HEK293 (cell line): ENCODE data around the gene MEGF6.

Experiments used
- GFI1B ChIP-seq: fragments of 450-650 bp; formaldehyde crosslinking; IDR thresholded peaks from 2 replicates; pipeline ENCODE4 v1.5.1; 2016; ENCODE audit warnings: missing biosample characterization, missing genetic modification characterization
- GLIS1 ChIP-seq: fragments of 450-650 bp; formaldehyde crosslinking; IDR thresholded peaks from 2 replicates; pipeline ENCODE4 v1.5.1; 2016; ENCODE audit warnings: missing biosample characterization, missing genetic modification characterization
- KLF10 ChIP-seq: fragments of 450-650 bp; IDR thresholded peaks from 2 replicates; pipeline ENCODE4 v1.5.1; 2018; ENCODE audit warnings: missing biosample characterization, mild to moderate bottlenecking, missing genetic modification characterization
- KLF16 ChIP-seq: fragments of 450-650 bp; formaldehyde crosslinking; IDR thresholded peaks from 2 replicates; pipeline ENCODE4 v1.5.1; 2017; ENCODE audit warnings: missing biosample characterization, missing genetic modification characterization
- KLF7 ChIP-seq: fragments of 450-650 bp; formaldehyde crosslinking; IDR thresholded peaks from 2 replicates; pipeline ENCODE4 v1.5.1; 2016; ENCODE audit warnings: missing biosample characterization, missing genetic modification characterization, borderline replicate concordance
- PRDM1 ChIP-seq: fragments of 450-650 bp; formaldehyde crosslinking; IDR thresholded peaks from 2 replicates; pipeline ENCODE4; 2016; ENCODE audit warnings: missing biosample characterization, missing genetic modification characterization
- SETDB1 ChIP-seq: IDR thresholded peaks from one replicate; pipeline ENCODE4 v1.6.1; 2017; ENCODE audit warnings: mild to moderate bottlenecking, low read length, moderate library complexity, mixed read lengths; ENCODE audit not compliant: insufficient read length
- SP3 ChIP-seq: fragments of 450-650 bp; formaldehyde crosslinking; IDR thresholded peaks from 2 replicates; pipeline ENCODE4 v1.5.1; 2016; ENCODE audit warnings: missing biosample characterization, missing genetic modification characterization
- ZBTB1 ChIP-seq: fragments of 450-650 bp; formaldehyde crosslinking; IDR thresholded peaks from 2 replicates; pipeline ENCODE4 v1.5.1; 2016; ENCODE audit warnings: missing biosample characterization, missing genetic modification characterization
- ZBTB8A ChIP-seq: fragments of 450-650 bp; formaldehyde crosslinking; IDR thresholded peaks from 2 replicates; pipeline ENCODE4 v1.5.1; 2016; ENCODE audit warnings: missing biosample characterization, missing genetic modification characterization
- ZFHX2 ChIP-seq: fragments of 450-650 bp; formaldehyde crosslinking; conservative IDR thresholded peaks from 2 replicates; pipeline ENCODE4 v1.5.1; 2016; ENCODE audit warnings: missing biosample characterization, missing genetic modification characterization
- ZFP37 ChIP-seq: fragments of 450-650 bp; formaldehyde crosslinking; IDR thresholded peaks from 2 replicates; pipeline ENCODE4 v1.5.1; 2016; ENCODE audit warnings: missing biosample characterization, missing genetic modification characterization
- ZFP69B ChIP-seq: fragments of 450-650 bp; formaldehyde crosslinking; IDR thresholded peaks from 2 replicates; pipeline ENCODE4 v1.5.1; 2016; ENCODE audit warnings: missing biosample characterization, missing genetic modification characterization
- ZIC2 ChIP-seq: fragments of 450-650 bp; formaldehyde crosslinking; IDR thresholded peaks from 2 replicates; pipeline ENCODE4 v1.5.1; 2016; ENCODE audit warnings: missing biosample characterization, missing genetic modification characterization
- ZNF121 ChIP-seq: fragments of 450-650 bp; formaldehyde crosslinking; IDR thresholded peaks from 2 replicates; pipeline ENCODE4 v1.5.1; 2016; ENCODE audit warnings: missing biosample characterization, missing genetic modification characterization
- ZNF157 ChIP-seq: fragments of 450-650 bp; formaldehyde crosslinking; IDR thresholded peaks from 2 replicates; pipeline ENCODE4 v1.5.1; 2016; ENCODE audit warnings: missing biosample characterization, missing genetic modification characterization
- ZNF169 ChIP-seq: fragments of 450-650 bp; formaldehyde crosslinking; IDR thresholded peaks from 2 replicates; pipeline ENCODE4 v1.5.1; 2016; ENCODE audit warnings: missing biosample characterization, missing genetic modification characterization
- ZNF302 ChIP-seq: fragments of 450-650 bp; formaldehyde crosslinking; IDR thresholded peaks from 2 replicates; pipeline ENCODE4 v1.5.1; 2016; ENCODE audit warnings: missing biosample characterization, missing genetic modification characterization, low read depth
- ZNF311 ChIP-seq: fragments of 450-650 bp; formaldehyde crosslinking; IDR thresholded peaks from 2 replicates; pipeline ENCODE4 v1.5.1; 2017; ENCODE audit warnings: missing biosample characterization, missing genetic modification characterization, borderline replicate concordance
- ZNF354C ChIP-seq: fragments of 450-650 bp; formaldehyde crosslinking; IDR thresholded peaks from 2 replicates; pipeline ENCODE4 v1.5.1; 2016; ENCODE audit warnings: missing biosample characterization, missing genetic modification characterization, low read depth, borderline replicate concordance
- ZNF37A ChIP-seq: fragments of 450-650 bp; IDR thresholded peaks from 2 replicates; pipeline ENCODE4 v1.5.1; 2018; ENCODE audit warnings: missing biosample characterization, missing genetic modification characterization
- ZNF48 ChIP-seq: fragments of 450-650 bp; formaldehyde crosslinking; IDR thresholded peaks from 2 replicates; pipeline ENCODE4 v1.5.1; 2016; ENCODE audit warnings: missing biosample characterization, missing genetic modification characterization
- ZNF544 ChIP-seq: fragments of 450-650 bp; formaldehyde crosslinking; IDR thresholded peaks from 2 replicates; pipeline ENCODE4 v1.5.0; 2017; ENCODE audit warnings: missing biosample characterization, missing genetic modification characterization
- ZNF555 ChIP-seq: fragments of 450-650 bp; formaldehyde crosslinking; conservative IDR thresholded peaks from 2 replicates; pipeline ENCODE4 v1.5.1; 2017; ENCODE audit warnings: missing biosample characterization, mild to moderate bottlenecking, missing genetic modification characterization, inconsistent platforms
- ZNF747 ChIP-seq: fragments of 450-650 bp; formaldehyde crosslinking; IDR thresholded peaks from 2 replicates; pipeline ENCODE4 v1.5.1; 2016; ENCODE audit warnings: missing biosample characterization, missing genetic modification characterization
- ZNF830 ChIP-seq: fragments of 450-650 bp; IDR thresholded peaks from 2 replicates; pipeline ENCODE4 v1.5.0; 2018; ENCODE audit warnings: missing biosample characterization, missing genetic modification characterization, low read depth, mild to moderate bottlenecking, moderate library complexity
- TF ChIP-seq, protein P1 (sequence below): fragments of 450-650 bp; formaldehyde crosslinking; IDR thresholded peaks from 2 replicates; pipeline ENCODE4 v1.5.1; 2016; ENCODE audit warnings: missing biosample characterization, missing genetic modification characterization, borderline replicate concordance
- TF ChIP-seq, protein P2 (sequence below): fragments of 450-650 bp; formaldehyde crosslinking; IDR thresholded peaks from 2 replicates; pipeline ENCODE4 v1.5.1; 2016; ENCODE audit warnings: missing biosample characterization, missing genetic modification characterization
- TF ChIP-seq, protein P3 (sequence below): fragments of 450-650 bp; formaldehyde crosslinking; conservative IDR thresholded peaks from 2 replicates; pipeline ENCODE4 v1.5.1; 2016; ENCODE audit warnings: low read depth, missing biosample characterization, missing genetic modification characterization
- TF ChIP-seq, protein P4 (sequence below): fragments of 450-650 bp; formaldehyde crosslinking; IDR thresholded peaks from 2 replicates; pipeline ENCODE4 v1.5.1; 2016; ENCODE audit warnings: missing biosample characterization, missing genetic modification characterization

The MEGF6 gene

DNA sequence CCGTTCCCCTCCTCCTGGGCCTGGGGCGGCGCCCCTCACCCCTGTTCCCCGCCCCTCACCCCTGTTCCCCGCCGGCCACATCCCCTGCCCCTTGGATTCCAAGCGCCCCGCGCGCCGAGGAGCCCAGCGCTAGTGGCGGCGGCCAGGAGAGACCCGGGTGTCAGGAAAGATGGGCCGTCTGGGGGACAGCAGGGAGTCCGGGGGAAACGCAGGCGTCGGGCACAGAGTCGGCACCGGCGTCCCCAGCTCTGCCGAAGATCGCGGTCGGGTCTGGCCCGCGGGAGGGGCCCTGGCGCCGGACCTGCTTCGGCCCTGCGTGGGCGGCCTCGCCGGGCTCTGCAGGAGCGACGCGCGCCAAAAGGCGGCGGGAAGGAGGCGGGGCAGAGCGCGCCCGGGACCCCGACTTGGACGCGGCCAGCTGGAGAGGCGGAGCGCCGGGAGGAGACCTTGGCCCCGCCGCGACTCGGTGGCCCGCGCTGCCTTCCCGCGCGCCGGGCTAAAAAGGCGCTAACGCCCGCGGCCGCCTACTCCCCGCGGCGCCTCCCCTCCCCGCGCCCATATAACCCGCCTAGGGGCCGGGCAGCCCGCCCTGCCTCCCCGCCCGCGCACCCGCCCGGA is 40.7 kb upstream of the MEGF6 start, which contains the start of gene TP73 (continued):
- TF ChIP-seq, protein P1, sequence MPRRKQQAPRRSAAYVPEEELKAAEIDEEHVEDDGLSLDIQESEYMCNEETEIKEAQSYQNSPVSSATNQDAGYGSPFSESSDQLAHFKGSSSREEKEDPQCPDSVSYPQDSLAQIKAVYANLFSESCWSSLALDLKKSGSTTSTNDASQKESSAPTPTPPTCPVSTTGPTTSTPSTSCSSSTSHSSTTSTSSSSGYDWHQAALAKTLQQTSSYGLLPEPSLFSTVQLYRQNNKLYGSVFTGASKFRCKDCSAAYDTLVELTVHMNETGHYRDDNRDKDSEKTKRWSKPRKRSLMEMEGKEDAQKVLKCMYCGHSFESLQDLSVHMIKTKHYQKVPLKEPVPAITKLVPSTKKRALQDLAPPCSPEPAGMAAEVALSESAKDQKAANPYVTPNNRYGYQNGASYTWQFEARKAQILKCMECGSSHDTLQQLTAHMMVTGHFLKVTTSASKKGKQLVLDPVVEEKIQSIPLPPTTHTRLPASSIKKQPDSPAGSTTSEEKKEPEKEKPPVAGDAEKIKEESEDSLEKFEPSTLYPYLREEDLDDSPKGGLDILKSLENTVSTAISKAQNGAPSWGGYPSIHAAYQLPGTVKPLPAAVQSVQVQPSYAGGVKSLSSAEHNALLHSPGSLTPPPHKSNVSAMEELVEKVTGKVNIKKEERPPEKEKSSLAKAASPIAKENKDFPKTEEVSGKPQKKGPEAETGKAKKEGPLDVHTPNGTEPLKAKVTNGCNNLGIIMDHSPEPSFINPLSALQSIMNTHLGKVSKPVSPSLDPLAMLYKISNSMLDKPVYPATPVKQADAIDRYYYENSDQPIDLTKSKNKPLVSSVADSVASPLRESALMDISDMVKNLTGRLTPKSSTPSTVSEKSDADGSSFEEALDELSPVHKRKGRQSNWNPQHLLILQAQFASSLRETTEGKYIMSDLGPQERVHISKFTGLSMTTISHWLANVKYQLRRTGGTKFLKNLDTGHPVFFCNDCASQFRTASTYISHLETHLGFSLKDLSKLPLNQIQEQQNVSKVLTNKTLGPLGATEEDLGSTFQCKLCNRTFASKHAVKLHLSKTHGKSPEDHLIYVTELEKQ: no peak
- TF ChIP-seq ZNF354C: no peak
- no peak for TF ChIP-seq PRDM1
- no peak for TF ChIP-seq ZBTB1
- no peak for TF ChIP-seq ZFP37 (tag by site-specific recombination)
- TF ChIP-seq SP3: peak; percentile 34
- TF ChIP-seq SETDB1: no peak
- TF ChIP-seq GFI1B: no peak
- no peak for TF ChIP-seq KLF16 (tag by site-specific recombination)
- TF ChIP-seq, protein P2, sequence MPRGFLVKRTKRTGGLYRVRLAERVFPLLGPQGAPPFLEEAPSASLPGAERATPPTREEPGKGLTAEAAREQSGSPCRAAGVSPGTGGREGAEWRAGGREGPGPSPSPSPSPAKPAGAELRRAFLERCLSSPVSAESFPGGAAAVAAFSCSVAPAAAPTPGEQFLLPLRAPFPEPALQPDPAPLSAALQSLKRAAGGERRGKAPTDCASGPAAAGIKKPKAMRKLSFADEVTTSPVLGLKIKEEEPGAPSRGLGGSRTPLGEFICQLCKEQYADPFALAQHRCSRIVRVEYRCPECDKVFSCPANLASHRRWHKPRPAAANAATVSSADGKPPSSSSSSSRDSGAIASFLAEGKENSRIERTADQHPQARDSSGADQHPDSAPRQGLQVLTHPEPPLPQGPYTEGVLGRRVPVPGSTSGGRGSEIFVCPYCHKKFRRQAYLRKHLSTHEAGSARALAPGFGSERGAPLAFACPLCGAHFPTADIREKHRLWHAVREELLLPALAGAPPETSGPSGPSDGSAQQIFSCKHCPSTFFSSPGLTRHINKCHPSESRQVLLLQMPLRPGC: no peak
- TF ChIP-seq ZNF157 (tag by site-specific recombination): no peak
- TF ChIP-seq ZBTB8A (tag by site-specific recombination): peak; percentile 96
- TF ChIP-seq ZNF544 (tag by site-specific recombination): no peak
- TF ChIP-seq ZNF830 (tag by site-specific recombination): no peak
- no peak for TF ChIP-seq ZNF747 (tag by site-specific recombination)
- TF ChIP-seq GLIS1 (tag by site-specific recombination): peak; percentile 28; the same call in 1 of the 2 replicates
- peak; percentile 84 for TF ChIP-seq ZFHX2
- TF ChIP-seq ZFP69B (tag by site-specific recombination): no peak
- TF ChIP-seq ZNF48 (tag by site-specific recombination): no peak
- peak; percentile 30; the same call in 1 of the 2 replicates for TF ChIP-seq ZIC2 (tag by site-specific recombination)
- 0 out of 2 replicates have a peak, but pooled peaks have one; percentile 23 for TF ChIP-seq ZNF37A (tag by site-specific recombination)
- TF ChIP-seq ZNF302 (tag by site-specific recombination): no peak
- TF ChIP-seq ZNF555 (tag by site-specific recombination): no peak
- TF ChIP-seq ZNF311 (tag by site-specific recombination): no peak
- TF ChIP-seq ZNF169 (tag by site-specific recombination): no peak
- TF ChIP-seq KLF7 (tag by site-specific recombination): no peak
- TF ChIP-seq, protein P3, sequence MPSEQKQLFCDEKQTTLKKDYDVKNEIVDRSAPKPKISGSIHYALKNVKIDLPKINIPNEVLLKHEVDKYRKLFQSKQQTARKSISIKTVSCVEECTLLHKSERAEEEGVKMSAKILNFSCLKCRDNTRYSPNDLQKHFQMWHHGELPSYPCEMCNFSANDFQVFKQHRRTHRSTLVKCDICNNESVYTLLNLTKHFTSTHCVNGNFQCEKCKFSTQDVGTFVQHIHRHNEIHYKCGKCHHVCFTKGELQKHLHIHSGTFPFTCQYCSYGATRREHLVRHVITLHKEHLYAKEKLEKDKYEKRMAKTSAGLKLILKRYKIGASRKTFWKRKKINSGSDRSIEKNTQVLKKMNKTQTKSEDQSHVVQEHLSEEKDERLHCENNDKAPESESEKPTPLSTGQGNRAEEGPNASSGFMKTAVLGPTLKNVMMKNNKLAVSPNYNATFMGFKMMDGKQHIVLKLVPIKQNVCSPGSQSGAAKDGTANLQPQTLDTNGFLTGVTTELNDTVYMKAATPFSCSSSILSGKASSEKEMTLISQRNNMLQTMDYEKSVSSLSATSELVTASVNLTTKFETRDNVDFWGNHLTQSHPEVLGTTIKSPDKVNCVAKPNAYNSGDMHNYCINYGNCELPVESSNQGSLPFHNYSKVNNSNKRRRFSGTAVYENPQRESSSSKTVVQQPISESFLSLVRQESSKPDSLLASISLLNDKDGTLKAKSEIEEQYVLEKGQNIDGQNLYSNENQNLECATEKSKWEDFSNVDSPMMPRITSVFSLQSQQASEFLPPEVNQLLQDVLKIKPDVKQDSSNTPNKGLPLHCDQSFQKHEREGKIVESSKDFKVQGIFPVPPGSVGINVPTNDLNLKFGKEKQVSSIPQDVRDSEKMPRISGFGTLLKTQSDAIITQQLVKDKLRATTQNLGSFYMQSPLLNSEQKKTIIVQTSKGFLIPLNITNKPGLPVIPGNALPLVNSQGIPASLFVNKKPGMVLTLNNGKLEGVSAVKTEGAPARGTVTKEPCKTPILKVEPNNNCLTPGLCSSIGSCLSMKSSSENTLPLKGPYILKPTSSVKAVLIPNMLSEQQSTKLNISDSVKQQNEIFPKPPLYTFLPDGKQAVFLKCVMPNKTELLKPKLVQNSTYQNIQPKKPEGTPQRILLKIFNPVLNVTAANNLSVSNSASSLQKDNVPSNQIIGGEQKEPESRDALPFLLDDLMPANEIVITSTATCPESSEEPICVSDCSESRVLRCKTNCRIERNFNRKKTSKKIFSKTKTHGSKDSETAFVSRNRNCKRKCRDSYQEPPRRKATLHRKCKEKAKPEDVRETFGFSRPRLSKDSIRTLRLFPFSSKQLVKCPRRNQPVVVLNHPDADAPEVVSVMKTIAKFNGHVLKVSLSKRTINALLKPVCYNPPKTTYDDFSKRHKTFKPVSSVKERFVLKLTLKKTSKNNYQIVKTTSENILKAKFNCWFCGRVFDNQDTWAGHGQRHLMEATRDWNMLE (tag by site-specific recombination): no peak
- peak; percentile 71 for TF ChIP-seq KLF10
- TF ChIP-seq, protein P4, sequence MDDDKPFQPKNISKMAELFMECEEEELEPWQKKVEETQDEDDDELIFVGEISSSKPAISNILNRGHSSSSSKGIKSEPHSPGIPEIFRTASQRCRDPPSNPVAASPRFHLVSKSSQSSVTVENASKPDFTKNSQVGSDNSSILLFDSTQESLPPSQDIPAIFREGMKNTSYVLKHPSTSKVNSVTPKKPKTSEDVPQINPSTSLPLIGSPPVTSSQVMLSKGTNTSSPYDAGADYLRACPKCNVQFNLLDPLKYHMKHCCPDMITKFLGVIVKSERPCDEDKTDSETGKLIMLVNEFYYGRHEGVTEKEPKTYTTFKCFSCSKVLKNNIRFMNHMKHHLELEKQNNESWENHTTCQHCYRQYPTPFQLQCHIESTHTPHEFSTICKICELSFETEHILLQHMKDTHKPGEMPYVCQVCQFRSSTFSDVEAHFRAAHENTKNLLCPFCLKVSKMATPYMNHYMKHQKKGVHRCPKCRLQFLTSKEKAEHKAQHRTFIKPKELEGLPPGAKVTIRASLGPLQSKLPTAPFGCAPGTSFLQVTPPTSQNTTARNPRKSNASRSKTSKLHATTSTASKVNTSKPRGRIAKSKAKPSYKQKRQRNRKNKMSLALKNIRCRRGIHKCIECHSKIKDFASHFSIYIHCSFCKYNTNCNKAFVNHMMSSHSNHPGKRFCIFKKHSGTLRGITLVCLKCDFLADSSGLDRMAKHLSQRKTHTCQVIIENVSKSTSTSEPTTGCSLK: no peak
- TF ChIP-seq ZNF121: peak; percentile 94
